WTC11 (cell line): ENCODE data around the gene CLASP1.

Experiments
- CBFB ChIP-seq: sonication (generic); formaldehyde crosslinking; IDR thresholded peaks from 2 replicates; pipeline ENCODE4 v1.8.1; 2022; ENCODE audit warnings: mild to moderate bottlenecking, low read depth, missing genetic modification reagents
- CTCF ChIP-seq: fragments of 200-600 bp; IDR thresholded peaks from 2 replicates; pipeline ENCODE4 v1.8.0; 2022; ENCODE audit warnings: antibody characterized with exemption
- E2F1 ChIP-seq: sonication (generic); formaldehyde crosslinking; IDR thresholded peaks from 2 replicates; pipeline ENCODE4 v1.8.0; 2022; ENCODE audit warnings: mild to moderate bottlenecking, missing genetic modification reagents
- E2F4 ChIP-seq: sonication (generic); formaldehyde crosslinking; IDR thresholded peaks from 2 replicates; pipeline ENCODE4 v1.8.1; 2022; ENCODE audit warnings: low read depth, mild to moderate bottlenecking, moderate library complexity, missing genetic modification reagents, borderline replicate concordance
- ETV6 ChIP-seq: sonication (generic); formaldehyde crosslinking; IDR thresholded peaks from 2 replicates; pipeline ENCODE4 v1.8.1; 2022; ENCODE audit warnings: mild to moderate bottlenecking, missing genetic modification reagents
- HMGXB4 ChIP-seq: sonication (generic); formaldehyde crosslinking; IDR thresholded peaks from 2 replicates; pipeline ENCODE4 v1.8.1; 2023; ENCODE audit warnings: mild to moderate bottlenecking, moderate library complexity, missing genetic modification reagents
- MAX ChIP-seq: sonication (generic); formaldehyde crosslinking; IDR thresholded peaks from 2 replicates; pipeline ENCODE4 v1.8.0; 2022; ENCODE audit warnings: mild to moderate bottlenecking, missing genetic modification reagents
- TEAD4 ChIP-seq: sonication (generic); formaldehyde crosslinking; IDR thresholded peaks from 2 replicates; pipeline ENCODE4 v1.8.0; 2022; ENCODE audit warnings: mild to moderate bottlenecking, missing genetic modification reagents

GRCh38 chr2:121372721-121373353 lies 276.4 kb downstream of the CLASP1 start:
- TF ChIP-seq CTCF (no peak), ETV6 (CRISPR knock-in tag) (no peak), MAX (CRISPR knock-in tag) (no peak), TEAD4 (no peak), E2F4 (no peak), HMGXB4 (no peak), CBFB (CRISPR knock-in tag) (no peak), E2F1 (no peak)
